ENCODE data around the gene LRRN2. TPM values are rescaled to one million over a fixed set of nuclear protein-coding genes. Genes with fewer than 3 reads are reported as not detected.
A peak's percentile ranks its signal among the peaks of the same experiment; 100 is the strongest.

LRRN2 gene
- total and polyA plus RNA-seq, 2 experiments from 2014 or later = 0.74 to 2.6 TPM

DNA sequence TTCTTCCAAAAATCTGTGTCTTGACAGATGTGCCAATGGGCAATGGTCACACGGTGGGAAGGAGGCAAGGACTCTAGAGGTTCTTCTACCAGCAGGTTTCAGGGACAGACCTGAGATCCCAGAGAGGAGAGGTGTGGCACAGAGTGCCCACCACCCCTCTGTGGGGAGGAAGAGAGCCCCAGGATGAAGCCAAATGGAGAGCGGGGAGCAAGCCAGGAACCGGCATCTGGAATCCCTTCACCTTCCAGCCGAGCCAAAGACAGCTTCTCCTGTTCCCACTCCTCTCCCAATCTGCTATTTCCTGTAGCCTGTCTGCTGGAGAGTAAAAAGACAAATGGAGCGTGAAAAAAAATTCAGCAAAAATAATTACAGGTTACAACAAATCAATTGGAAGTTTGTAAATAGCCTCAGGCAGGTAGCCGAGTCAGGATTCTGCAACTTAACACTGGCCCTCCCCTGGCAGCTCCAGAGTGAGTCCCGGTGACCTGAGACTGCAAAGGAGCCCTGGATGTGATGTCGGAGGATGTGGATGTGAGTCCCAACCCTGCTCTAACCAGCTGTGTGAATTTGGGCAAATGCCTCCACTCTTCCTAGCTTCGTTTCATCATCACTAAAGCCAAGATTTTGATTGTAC, 45.4 kb upstream of the LRRN2 start:
- Histone ChIP-seq H3K4me1 (ENCODE audit: insufficient read depth) (peaks cover 15% of the 10 kb centered on the region; the same call in 1 of the 2 replicates), H3K79me2 (replicated peaks; ENCODE audit: insufficient read depth) (no peaks in the 10 kb centered on the region), H3K27ac (ENCODE audit: low read depth) (no peak overlapping the region), H3K27me3 (ENCODE audit: insufficient read depth) (no peaks in the 10 kb centered on the region), H2AFZ (peak overlapping the region; percentile 78), H3F3A (replicated peaks; ENCODE audit: low read depth) (no peaks in the 10 kb centered on the region), H3K4me3 (no peak overlapping the region), H4K20me1 (replicated peaks; ENCODE audit: insufficient read depth) (no peaks in the 10 kb centered on the region), H3K36me3 (ENCODE audit: insufficient read depth) (no peaks in the 10 kb centered on the region), H3K4me2 (peak overlapping the region; percentile 54; the same call in 1 of the 2 replicates), H3K9me2 (ENCODE audit: insufficient read depth) (no peaks in the 10 kb centered on the region)
- ATAC-seq (peak; percentile 69), DNase-seq (ENCODE audit: low spot score) (peak; percentile 27)
- Mint-ChIP-seq H3K9me3 (no peaks in the 10 kb centered on the region), H3K36me3 (ENCODE audit: low read depth) (no peaks in the 10 kb centered on the region), H3K4me1 (peaks cover 24% of the 10 kb centered on the region), H3K4me3 (no peak overlapping the region), H3K27ac (no peak overlapping the region), H3K27me3 (ENCODE audit: insufficient read depth, low read depth, poor library complexity) (peaks cover 9% of the 10 kb centered on the region)
- TF ChIP-seq, protein P1, sequence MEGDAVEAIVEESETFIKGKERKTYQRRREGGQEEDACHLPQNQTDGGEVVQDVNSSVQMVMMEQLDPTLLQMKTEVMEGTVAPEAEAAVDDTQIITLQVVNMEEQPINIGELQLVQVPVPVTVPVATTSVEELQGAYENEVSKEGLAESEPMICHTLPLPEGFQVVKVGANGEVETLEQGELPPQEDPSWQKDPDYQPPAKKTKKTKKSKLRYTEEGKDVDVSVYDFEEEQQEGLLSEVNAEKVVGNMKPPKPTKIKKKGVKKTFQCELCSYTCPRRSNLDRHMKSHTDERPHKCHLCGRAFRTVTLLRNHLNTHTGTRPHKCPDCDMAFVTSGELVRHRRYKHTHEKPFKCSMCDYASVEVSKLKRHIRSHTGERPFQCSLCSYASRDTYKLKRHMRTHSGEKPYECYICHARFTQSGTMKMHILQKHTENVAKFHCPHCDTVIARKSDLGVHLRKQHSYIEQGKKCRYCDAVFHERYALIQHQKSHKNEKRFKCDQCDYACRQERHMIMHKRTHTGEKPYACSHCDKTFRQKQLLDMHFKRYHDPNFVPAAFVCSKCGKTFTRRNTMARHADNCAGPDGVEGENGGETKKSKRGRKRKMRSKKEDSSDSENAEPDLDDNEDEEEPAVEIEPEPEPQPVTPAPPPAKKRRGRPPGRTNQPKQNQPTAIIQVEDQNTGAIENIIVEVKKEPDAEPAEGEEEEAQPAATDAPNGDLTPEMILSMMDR (conservative IDR thresholded peaks at IDR 0.05; ENCODE audit: low read depth in 2 of 2) = no peak
- no peak for TF ChIP-seq STAT1 (IDR thresholded peaks at IDR 0.05; ENCODE audit: unreplicated experiment)
- TF ChIP-seq, protein P2, sequence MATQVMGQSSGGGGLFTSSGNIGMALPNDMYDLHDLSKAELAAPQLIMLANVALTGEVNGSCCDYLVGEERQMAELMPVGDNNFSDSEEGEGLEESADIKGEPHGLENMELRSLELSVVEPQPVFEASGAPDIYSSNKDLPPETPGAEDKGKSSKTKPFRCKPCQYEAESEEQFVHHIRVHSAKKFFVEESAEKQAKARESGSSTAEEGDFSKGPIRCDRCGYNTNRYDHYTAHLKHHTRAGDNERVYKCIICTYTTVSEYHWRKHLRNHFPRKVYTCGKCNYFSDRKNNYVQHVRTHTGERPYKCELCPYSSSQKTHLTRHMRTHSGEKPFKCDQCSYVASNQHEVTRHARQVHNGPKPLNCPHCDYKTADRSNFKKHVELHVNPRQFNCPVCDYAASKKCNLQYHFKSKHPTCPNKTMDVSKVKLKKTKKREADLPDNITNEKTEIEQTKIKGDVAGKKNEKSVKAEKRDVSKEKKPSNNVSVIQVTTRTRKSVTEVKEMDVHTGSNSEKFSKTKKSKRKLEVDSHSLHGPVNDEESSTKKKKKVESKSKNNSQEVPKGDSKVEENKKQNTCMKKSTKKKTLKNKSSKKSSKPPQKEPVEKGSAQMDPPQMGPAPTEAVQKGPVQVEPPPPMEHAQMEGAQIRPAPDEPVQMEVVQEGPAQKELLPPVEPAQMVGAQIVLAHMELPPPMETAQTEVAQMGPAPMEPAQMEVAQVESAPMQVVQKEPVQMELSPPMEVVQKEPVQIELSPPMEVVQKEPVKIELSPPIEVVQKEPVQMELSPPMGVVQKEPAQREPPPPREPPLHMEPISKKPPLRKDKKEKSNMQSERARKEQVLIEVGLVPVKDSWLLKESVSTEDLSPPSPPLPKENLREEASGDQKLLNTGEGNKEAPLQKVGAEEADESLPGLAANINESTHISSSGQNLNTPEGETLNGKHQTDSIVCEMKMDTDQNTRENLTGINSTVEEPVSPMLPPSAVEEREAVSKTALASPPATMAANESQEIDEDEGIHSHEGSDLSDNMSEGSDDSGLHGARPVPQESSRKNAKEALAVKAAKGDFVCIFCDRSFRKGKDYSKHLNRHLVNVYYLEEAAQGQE (IDR thresholded peaks at IDR 0.05; ENCODE audit: unreplicated experiment) = no peak
- TF ChIP-seq ZNF114 (CRISPR knock-in tag; IDR thresholded peaks at IDR 0.05) = no peak
- no peak for TF ChIP-seq POLR2AphosphoS5 (IDR thresholded peaks at IDR 0.05; ENCODE audit: low read depth)
- TF ChIP-seq, protein P3, sequence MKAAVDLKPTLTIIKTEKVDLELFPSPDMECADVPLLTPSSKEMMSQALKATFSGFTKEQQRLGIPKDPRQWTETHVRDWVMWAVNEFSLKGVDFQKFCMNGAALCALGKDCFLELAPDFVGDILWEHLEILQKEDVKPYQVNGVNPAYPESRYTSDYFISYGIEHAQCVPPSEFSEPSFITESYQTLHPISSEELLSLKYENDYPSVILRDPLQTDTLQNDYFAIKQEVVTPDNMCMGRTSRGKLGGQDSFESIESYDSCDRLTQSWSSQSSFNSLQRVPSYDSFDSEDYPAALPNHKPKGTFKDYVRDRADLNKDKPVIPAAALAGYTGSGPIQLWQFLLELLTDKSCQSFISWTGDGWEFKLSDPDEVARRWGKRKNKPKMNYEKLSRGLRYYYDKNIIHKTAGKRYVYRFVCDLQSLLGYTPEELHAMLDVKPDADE (IDR thresholded peaks at IDR 0.05) = no peak
- no peak for TF ChIP-seq ZNF331 (CRISPR knock-in tag; IDR thresholded peaks at IDR 0.05; ENCODE audit: low read depth)
- no peak for TF ChIP-seq NANOG (IDR thresholded peaks at IDR 0.05; ENCODE audit: borderline replicate concordance)
- no peak for TF ChIP-seq JUNB (IDR thresholded peaks at IDR 0.05; ENCODE audit: unreplicated experiment)
- TF ChIP-seq, protein P4, sequence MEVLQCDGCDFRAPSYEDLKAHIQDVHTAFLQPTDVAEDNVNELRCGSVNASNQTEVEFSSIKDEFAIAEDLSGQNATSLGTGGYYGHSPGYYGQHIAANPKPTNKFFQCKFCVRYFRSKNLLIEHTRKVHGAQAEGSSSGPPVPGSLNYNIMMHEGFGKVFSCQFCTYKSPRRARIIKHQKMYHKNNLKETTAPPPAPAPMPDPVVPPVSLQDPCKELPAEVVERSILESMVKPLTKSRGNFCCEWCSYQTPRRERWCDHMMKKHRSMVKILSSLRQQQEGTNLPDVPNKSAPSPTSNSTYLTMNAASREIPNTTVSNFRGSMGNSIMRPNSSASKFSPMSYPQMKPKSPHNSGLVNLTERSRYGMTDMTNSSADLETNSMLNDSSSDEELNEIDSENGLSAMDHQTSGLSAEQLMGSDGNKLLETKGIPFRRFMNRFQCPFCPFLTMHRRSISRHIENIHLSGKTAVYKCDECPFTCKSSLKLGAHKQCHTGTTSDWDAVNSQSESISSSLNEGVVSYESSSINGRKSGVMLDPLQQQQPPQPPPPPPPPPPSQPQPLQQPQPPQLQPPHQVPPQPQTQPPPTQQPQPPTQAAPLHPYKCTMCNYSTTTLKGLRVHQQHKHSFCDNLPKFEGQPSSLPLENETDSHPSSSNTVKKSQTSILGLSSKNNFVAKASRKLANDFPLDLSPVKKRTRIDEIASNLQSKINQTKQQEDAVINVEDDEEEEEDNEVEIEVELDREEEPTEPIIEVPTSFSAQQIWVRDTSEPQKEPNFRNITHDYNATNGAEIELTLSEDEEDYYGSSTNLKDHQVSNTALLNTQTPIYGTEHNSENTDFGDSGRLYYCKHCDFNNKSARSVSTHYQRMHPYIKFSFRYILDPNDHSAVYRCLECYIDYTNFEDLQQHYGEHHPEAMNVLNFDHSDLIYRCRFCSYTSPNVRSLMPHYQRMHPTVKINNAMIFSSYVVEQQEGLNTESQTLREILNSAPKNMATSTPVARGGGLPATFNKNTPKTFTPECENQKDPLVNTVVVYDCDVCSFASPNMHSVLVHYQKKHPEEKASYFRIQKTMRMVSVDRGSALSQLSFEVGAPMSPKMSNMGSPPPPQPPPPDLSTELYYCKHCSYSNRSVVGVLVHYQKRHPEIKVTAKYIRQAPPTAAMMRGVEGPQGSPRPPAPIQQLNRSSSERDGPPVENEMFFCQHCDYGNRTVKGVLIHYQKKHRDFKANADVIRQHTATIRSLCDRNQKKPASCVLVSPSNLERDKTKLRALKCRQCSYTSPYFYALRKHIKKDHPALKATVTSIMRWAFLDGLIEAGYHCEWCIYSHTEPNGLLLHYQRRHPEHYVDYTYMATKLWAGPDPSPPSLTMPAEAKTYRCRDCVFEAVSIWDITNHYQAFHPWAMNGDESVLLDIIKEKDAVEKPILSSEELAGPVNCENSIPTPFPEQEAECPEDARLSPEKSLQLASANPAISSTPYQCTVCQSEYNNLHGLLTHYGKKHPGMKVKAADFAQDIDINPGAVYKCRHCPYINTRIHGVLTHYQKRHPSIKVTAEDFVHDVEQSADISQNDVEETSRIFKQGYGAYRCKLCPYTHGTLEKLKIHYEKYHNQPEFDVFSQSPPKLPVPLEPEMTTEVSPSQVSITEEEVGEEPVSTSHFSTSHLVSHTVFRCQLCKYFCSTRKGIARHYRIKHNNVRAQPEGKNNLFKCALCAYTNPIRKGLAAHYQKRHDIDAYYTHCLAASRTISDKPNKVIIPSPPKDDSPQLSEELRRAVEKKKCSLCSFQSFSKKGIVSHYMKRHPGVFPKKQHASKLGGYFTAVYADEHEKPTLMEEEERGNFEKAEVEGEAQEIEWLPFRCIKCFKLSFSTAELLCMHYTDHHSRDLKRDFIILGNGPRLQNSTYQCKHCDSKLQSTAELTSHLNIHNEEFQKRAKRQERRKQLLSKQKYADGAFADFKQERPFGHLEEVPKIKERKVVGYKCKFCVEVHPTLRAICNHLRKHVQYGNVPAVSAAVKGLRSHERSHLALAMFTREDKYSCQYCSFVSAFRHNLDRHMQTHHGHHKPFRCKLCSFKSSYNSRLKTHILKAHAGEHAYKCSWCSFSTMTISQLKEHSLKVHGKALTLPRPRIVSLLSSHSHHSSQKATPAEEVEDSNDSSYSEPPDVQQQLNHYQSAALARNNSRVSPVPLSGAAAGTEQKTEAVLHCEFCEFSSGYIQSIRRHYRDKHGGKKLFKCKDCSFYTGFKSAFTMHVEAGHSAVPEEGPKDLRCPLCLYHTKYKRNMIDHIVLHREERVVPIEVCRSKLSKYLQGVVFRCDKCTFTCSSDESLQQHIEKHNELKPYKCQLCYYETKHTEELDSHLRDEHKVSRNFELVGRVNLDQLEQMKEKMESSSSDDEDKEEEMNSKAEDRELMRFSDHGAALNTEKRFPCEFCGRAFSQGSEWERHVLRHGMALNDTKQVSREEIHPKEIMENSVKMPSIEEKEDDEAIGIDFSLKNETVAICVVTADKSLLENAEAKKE (CRISPR knock-in tag; IDR thresholded peaks at IDR 0.05) = no peak
- no peak for TF ChIP-seq CREB1 (CRISPR knock-in tag; IDR thresholded peaks at IDR 0.05; ENCODE audit: low read depth)
- TF ChIP-seq EZH2phosphoT487 (IDR thresholded peaks at IDR 0.05; ENCODE audit: unreplicated experiment) = no peak
- no peak for TF ChIP-seq EZH2 (IDR thresholded peaks at IDR 0.05; ENCODE audit: low read depth, unreplicated experiment)

Data from GM23338 (cell line).